HepG2 (cell line): ENCODE measurements around the gene CST3. TPM values are rescaled to one million over a fixed set of nuclear protein-coding genes. Genes with fewer than 3 reads are reported as not detected.
A peak's percentile ranks its signal among the peaks of the same experiment; 100 is the strongest.

Experiments used
- ATF7-NPFF ChIP-seq: sonication (generic); formaldehyde crosslinking; IDR thresholded peaks from 2 replicates; pipeline ENCODE4 v1.8.1; 2023; ENCODE audit warnings: mild to moderate bottlenecking, low read depth, missing genetic modification reagents, moderate library complexity
- CEBPZ ChIP-seq: IDR thresholded peaks from 2 replicates; pipeline ENCODE4 v1.6.1; 2012; ENCODE audit warnings: low read length, improper control_type of control experiment
- EED ChIP-seq: sonication (generic); formaldehyde crosslinking; IDR thresholded peaks from 2 replicates; pipeline ENCODE4 v1.5.0; 2020; ENCODE audit warnings: mild to moderate bottlenecking, missing genetic modification reagents
- ESRRA ChIP-seq: sonication (generic); formaldehyde crosslinking; IDR thresholded peaks from 2 replicates; pipeline ENCODE4 v1.5.1; 2020; ENCODE audit warnings: mild to moderate bottlenecking, low read depth, missing genetic modification reagents
- GABPB1 ChIP-seq: IDR thresholded peaks from 2 replicates; pipeline ENCODE4 v1.6.1; 2016; ENCODE audit warnings: mild to moderate bottlenecking, missing genetic modification reagents, moderate library complexity, missing compliant biosample characterization
- HES4 ChIP-seq: sonication (generic); formaldehyde crosslinking; IDR thresholded peaks from 2 replicates; pipeline ENCODE4 v1.9.0; 2021; ENCODE audit warnings: mild to moderate bottlenecking, missing genetic modification reagents, borderline replicate concordance
- HNRNPL ChIP-seq: fragments of 200-400 bp; formaldehyde crosslinking; IDR thresholded peaks from 2 replicates; pipeline ENCODE4 v1.6.1; 2017; ENCODE audit warnings: mild to moderate bottlenecking, low read depth, low read length
- JDP2 ChIP-seq: sonication (generic); formaldehyde crosslinking; IDR thresholded peaks from 2 replicates; pipeline ENCODE4 v1.8.1; 2022; ENCODE audit warnings: missing genetic modification reagents, borderline replicate concordance
- KDM1A ChIP-seq: IDR thresholded peaks from 2 replicates; pipeline ENCODE4 v1.6.1; 2016; ENCODE audit warnings: missing compliant biosample characterization
- MTERF4 ChIP-seq: sonication (generic); formaldehyde crosslinking; IDR thresholded peaks from 2 replicates; pipeline ENCODE4 v1.8.0; 2023; ENCODE audit warnings: mild to moderate bottlenecking, missing genetic modification reagents
- STAT5B ChIP-seq: sonication (generic); formaldehyde crosslinking; IDR thresholded peaks from 2 replicates; pipeline ENCODE4 v1.4.0; 2020; ENCODE audit warnings: missing genetic modification reagents
- THAP7 ChIP-seq: sonication (generic); formaldehyde crosslinking; IDR thresholded peaks from 2 replicates; pipeline ENCODE4 v1.8.1; 2023; ENCODE audit warnings: mild to moderate bottlenecking, missing genetic modification reagents
- TSC22D2 ChIP-seq: sonication (generic); formaldehyde crosslinking; IDR thresholded peaks from 2 replicates; pipeline ENCODE4 v1.5.1; 2020; ENCODE audit warnings: missing genetic modification reagents, mild to moderate bottlenecking, borderline replicate concordance
- XRCC5 ChIP-seq: fragments of 200-400 bp; formaldehyde crosslinking; optimal IDR thresholded peaks from 2 replicates; pipeline ENCODE3; 2017; ENCODE audit warnings: mild to moderate bottlenecking, low read length
- ZFP91 ChIP-seq: sonication (generic); formaldehyde crosslinking; IDR thresholded peaks from 2 replicates; pipeline ENCODE4 v1.9.0; 2022; ENCODE audit warnings: missing genetic modification reagents, mild to moderate bottlenecking, borderline replicate concordance
- ZNF225 ChIP-seq: sonication (generic); formaldehyde crosslinking; IDR thresholded peaks from 2 replicates; pipeline ENCODE4 v1.4.0; 2020; ENCODE audit warnings: mild to moderate bottlenecking, missing genetic modification reagents
- ZNF430 ChIP-seq: sonication (generic); formaldehyde crosslinking; IDR thresholded peaks from 2 replicates; pipeline ENCODE4 v1.9.0; 2021; ENCODE audit warnings: mild to moderate bottlenecking, missing genetic modification reagents
- ZNF639 ChIP-seq: conservative IDR thresholded peaks from 2 replicates; pipeline ENCODE4 v1.6.1; 2018; ENCODE audit warnings: missing genetic modification reagents
- ZNF747 ChIP-seq: sonication (generic); formaldehyde crosslinking; IDR thresholded peaks from 2 replicates; pipeline ENCODE4 v1.8.1; 2023; ENCODE audit warnings: missing genetic modification reagents, mild to moderate bottlenecking, borderline replicate concordance
- ZNF775 ChIP-seq: sonication (generic); formaldehyde crosslinking; IDR thresholded peaks from 2 replicates; pipeline ENCODE4 v1.4.0; 2020; ENCODE audit warnings: missing genetic modification reagents, mild to moderate bottlenecking, moderate library complexity, borderline replicate concordance
- ZNF781 ChIP-seq: sonication (generic); formaldehyde crosslinking; IDR thresholded peaks from 2 replicates; pipeline ENCODE4 v1.5.1; 2020; ENCODE audit warnings: borderline replicate concordance, mild to moderate bottlenecking, missing genetic modification reagents; ENCODE audit errors: not compliant biosample characterization
- polyA plus RNA-seq, 8 experiments: library from polyadenylated mRNA; depleted of rRNA in 3 of 8; stranded (reverse) in 7 of 8; unstranded in 1 of 8; fragments of >200 nt; fragmentation: Illumina TruSeq in 4 of 8; extraction: Trizol in 4 of 8; gene quantifications; 2 replicates each; pipeline versions ENCODE4 v1.2.1 to v1.2.3, GENCODE V29; 2011 to 2016; ENCODE audit warnings: low read depth in 4 of 8, missing spikeins in 1 of 8, mixed read lengths in 1 of 8; ENCODE audit not compliant: insufficient read depth in 1 of 8
- total RNA-seq, 5 experiments: library from RNA; depleted of rRNA; stranded (reverse); fragments of >200 nt; fragmentation: Illumina TruSeq; extraction: Trizol; gene quantifications; 2 replicates each; pipeline ENCODE4 v1.2.3, GENCODE V29; 2016; ENCODE audit warnings: low read depth in 1 of 5

CST3 gene
- total and polyA plus RNA-seq, 2 of the 13 experiments (the other 11 are each of a cell fraction or from before 2014, with no cell fraction given), result 690 to 1,005 TPM

GRCh38 chr20:23636182-23636907, 1.4 kb downstream of the CST3 start (continued):
- TF ChIP-seq ZNF775 (CRISPR knock-in tag) (no peak), TSC22D2 (CRISPR knock-in tag) (0 out of 2 replicates have a peak, but pooled peaks have one; percentile 14), CEBPZ (no peak), JDP2 (CRISPR knock-in tag) (no peak; the same call in 1 of the 2 replicates), HES4 (CRISPR knock-in tag) (peak; percentile 68; the same call in 1 of the 2 replicates), ZNF639 (CRISPR knock-in tag) (no peak), THAP7 (peak; percentile 85), XRCC5 (no peak), ATF7-NPFF (CRISPR knock-in tag) (no peak), KDM1A (no peak), ZFP91 (CRISPR knock-in tag) (no peak; the same call in 1 of the 2 replicates), STAT5B (CRISPR knock-in tag) (no peak), ZNF781 (CRISPR knock-in tag) (no peak), MTERF4 (CRISPR knock-in tag) (peak; percentile 63; the same call in 1 of the 2 replicates), ESRRA (CRISPR knock-in tag) (no peak; the same call in 1 of the 2 replicates), HNRNPL (peak; percentile 54; the same call in 1 of the 2 replicates), ZNF747 (CRISPR knock-in tag) (no peak), GABPB1 (0 out of 2 replicates have a peak, but pooled peaks have one; percentile 9), ZNF430 (CRISPR knock-in tag) (no peak), ZNF225 (peak; percentile 94; the same call in 1 of the 2 replicates), EED (CRISPR knock-in tag) (peak; percentile 71; the same call in 1 of the 2 replicates)
